ENCODE data around the gene ZNF318.

- TF ChIP-seq CTCF (IDR thresholded peaks at IDR 0.05): no peak
- no peak for TF ChIP-seq EHMT2 (IDR thresholded peaks at IDR 0.05; ENCODE audit: low read depth)
- TF ChIP-seq RCOR1 (IDR thresholded peaks at IDR 0.05; ENCODE audit: low read depth, low read length): no peak
These were observed 33.1 kb downstream of the ZNF318 start for GRCh38 chr6:43336382-43336781.

All from A549 (cell line).